ENCODE measurements around the gene WASHC3. TPM values are rescaled to one million over a fixed set of nuclear protein-coding genes. Genes with fewer than 3 reads are reported as not detected.

Gene WASHC3
- total and polyA plus RNA-seq, 2 experiments from 2014 or later = 6.6 to 24.6 TPM

DNA sequence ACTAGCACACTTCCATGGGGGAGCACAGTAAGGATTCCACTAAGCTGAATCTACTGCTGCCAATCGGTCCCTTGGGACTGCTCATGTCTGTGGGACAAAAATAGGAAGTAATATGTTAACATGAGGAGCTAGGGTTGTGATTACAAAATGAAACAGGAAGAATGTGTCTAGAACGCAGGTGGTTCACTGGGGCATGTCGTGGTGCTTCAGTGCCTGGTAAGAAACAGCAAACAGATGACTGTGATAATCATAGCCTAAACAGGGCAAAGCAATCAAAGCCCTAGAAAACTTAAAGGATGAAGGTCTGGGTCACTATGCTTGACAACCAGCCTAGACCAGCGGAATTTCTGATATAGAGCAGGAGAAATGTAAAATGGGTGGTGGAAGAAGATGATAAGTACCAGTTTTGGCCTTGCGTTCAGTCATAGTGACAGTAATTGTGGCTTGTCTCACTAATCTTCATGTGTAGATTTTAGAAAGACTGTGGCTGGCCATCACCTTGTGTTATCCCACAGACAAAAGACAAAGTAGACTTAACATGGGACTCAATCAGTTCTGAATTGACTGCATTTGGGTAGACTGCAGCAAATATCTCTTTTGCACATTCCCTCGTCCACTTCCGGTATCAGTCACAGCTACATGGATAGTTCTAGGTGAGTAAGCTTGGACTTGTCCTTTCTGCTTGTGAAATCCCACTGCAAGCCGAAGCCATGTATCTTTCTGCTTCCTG, 51.4 kb downstream of the WASHC3 start:
- Mint-ChIP-seq H3K9me3 (no peaks in the 10 kb centered on the region), H3K27me3 (ENCODE audit: insufficient read depth, low read depth, poor library complexity) (no peaks in the 10 kb centered on the region), H3K27ac (no peak overlapping the region), H3K4me3 (no peak overlapping the region), H3K4me1 (peaks cover 6% of the 10 kb centered on the region; the same call in 2 of the 3 replicates), H3K36me3 (ENCODE audit: low read depth) (no peaks in the 10 kb centered on the region)
- TF ChIP-seq, protein P1, sequence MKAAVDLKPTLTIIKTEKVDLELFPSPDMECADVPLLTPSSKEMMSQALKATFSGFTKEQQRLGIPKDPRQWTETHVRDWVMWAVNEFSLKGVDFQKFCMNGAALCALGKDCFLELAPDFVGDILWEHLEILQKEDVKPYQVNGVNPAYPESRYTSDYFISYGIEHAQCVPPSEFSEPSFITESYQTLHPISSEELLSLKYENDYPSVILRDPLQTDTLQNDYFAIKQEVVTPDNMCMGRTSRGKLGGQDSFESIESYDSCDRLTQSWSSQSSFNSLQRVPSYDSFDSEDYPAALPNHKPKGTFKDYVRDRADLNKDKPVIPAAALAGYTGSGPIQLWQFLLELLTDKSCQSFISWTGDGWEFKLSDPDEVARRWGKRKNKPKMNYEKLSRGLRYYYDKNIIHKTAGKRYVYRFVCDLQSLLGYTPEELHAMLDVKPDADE (IDR thresholded peaks at IDR 0.05) = no peak
- Histone ChIP-seq H4K20me1 (replicated peaks; ENCODE audit: insufficient read depth) (no peaks in the 10 kb centered on the region), H3K27ac (ENCODE audit: low read depth) (no peak overlapping the region), H3K4me3 (no peak overlapping the region), H2AFZ (no peak overlapping the region), H3F3A (replicated peaks; ENCODE audit: low read depth) (no peaks in the 10 kb centered on the region), H3K27me3 (ENCODE audit: insufficient read depth) (no peaks in the 10 kb centered on the region), H3K9me2 (ENCODE audit: insufficient read depth) (0 out of 2 replicates have a peak, but pooled peaks cover 7% of the 10 kb centered on the region), H3K4me2 (no peak overlapping the region), H3K4me1 (ENCODE audit: insufficient read depth) (0 out of 2 replicates have a peak, but pooled peaks cover 5% of the 10 kb centered on the region), H3K36me3 (ENCODE audit: insufficient read depth) (no peaks in the 10 kb centered on the region), H3K79me2 (replicated peaks; ENCODE audit: insufficient read depth) (no peaks in the 10 kb centered on the region)
- no peak for DNase-seq (ENCODE audit: low spot score)
- ATAC-seq = no peak

- Histone ChIP-seq H3K9me2 (ENCODE audit: insufficient read depth) (0 out of 2 replicates have a peak, but pooled peaks cover 7% of the 10 kb centered on the region), H3K4me3 (no peak overlapping the region), H3F3A (replicated peaks; ENCODE audit: low read depth) (no peaks in the 10 kb centered on the region), H3K4me1 (ENCODE audit: insufficient read depth) (0 out of 2 replicates have a peak, but pooled peaks cover 5% of the 10 kb centered on the region), H3K79me2 (replicated peaks; ENCODE audit: insufficient read depth) (no peaks in the 10 kb centered on the region), H3K4me2 (no peak overlapping the region), H3K27ac (ENCODE audit: low read depth) (no peak overlapping the region), H3K36me3 (ENCODE audit: insufficient read depth) (no peaks in the 10 kb centered on the region), H4K20me1 (replicated peaks; ENCODE audit: insufficient read depth) (no peaks in the 10 kb centered on the region), H3K27me3 (ENCODE audit: insufficient read depth) (no peaks in the 10 kb centered on the region), H2AFZ (no peak overlapping the region)
- no peaks in the 10 kb centered on the region for H3K27me3 Mint-ChIP-seq (ENCODE audit: insufficient read depth, low read depth, poor library complexity)
- ATAC-seq (no peak), DNase-seq (ENCODE audit: low spot score) (no peak)
- H3K9me3 Mint-ChIP-seq = no peaks in the 10 kb centered on the region
- H3K36me3 Mint-ChIP-seq (ENCODE audit: low read depth) = no peaks in the 10 kb centered on the region
- no peak overlapping the region for H3K27ac Mint-ChIP-seq
- no peak overlapping the region for H3K4me3 Mint-ChIP-seq
- peaks cover 6% of the 10 kb centered on the region for H3K4me1 Mint-ChIP-seq
- TF ChIP-seq ZNF331 (CRISPR knock-in tag; IDR thresholded peaks at IDR 0.05; ENCODE audit: low read depth) (no peak), ZNF462 (CRISPR knock-in tag; IDR thresholded peaks at IDR 0.05) (no peak), NANOG (IDR thresholded peaks at IDR 0.05; ENCODE audit: borderline replicate concordance) (no peak), POLR2AphosphoS5 (IDR thresholded peaks at IDR 0.05; ENCODE audit: low read depth) (no peak), ZNF114 (CRISPR knock-in tag; IDR thresholded peaks at IDR 0.05) (no peak), EZH2phosphoT487 (IDR thresholded peaks at IDR 0.05; ENCODE audit: unreplicated experiment) (no peak), JUNB (IDR thresholded peaks at IDR 0.05; ENCODE audit: unreplicated experiment) (no peak), STAT1 (IDR thresholded peaks at IDR 0.05; ENCODE audit: unreplicated experiment) (no peak), EZH2 (IDR thresholded peaks at IDR 0.05; ENCODE audit: low read depth, unreplicated experiment) (no peak), CREB1 (CRISPR knock-in tag; IDR thresholded peaks at IDR 0.05; ENCODE audit: low read depth) (no peak)
- TF ChIP-seq, protein P1 (IDR thresholded peaks at IDR 0.05) = no peak
These were observed 52.0 kb downstream of the WASHC3 start for GRCh38 chr12:102009796-102010195.
